Fibroblast of skin of back (primary cell): ENCODE data around the gene NFATC2.
"Not testable (repeated sequence)": the region's sequence is repeated elsewhere in the genome, so short reads cannot be mapped to it uniquely, and the experiment has no call there.

ENCODE experiments used
- DNase-seq: peaks from one replicate; pipeline ENCODE4 v3.0.0-alpha.2; 2013

NFATC2 gene

DNA sequence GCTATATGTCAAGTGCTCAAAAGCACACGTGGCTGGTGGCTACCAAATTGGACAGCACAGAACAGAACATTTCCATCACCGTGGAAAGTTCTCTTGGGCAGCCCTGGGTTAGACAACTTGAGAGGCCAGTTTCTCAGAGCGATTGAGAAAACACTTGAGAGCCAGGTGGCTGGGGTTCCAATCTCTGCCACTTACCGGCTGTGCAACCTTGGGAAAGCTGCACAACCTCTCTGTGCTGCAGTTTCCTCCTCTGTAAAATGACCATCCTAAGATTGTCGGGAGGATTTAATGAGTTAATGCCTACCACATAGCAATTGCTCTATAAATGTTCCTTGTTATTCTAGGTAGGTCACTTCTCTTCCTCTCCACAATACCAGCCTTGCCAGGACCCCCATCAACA lies 25.1 kb upstream of the NFATC2 start:
- DNase-seq: no peak

DNA sequence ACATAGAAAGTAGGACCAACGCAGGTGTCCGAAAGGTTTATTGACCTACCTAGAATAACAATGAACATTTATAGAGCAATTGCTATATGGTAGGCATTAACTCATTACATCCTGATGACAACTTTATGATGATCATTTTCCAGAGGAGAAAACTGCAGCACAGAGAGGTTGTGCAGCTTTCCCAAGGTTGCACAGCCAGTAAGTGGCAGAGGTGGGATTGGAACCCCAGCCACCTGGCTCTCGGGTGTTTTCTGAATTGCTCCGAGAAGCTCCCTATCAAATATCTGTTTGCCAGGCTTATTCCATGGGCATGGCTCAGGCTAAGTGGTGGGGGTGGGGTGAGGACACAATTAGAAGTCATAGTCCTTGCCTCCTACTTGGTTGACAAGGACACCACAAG lies 24.1 kb upstream of the NFATC2 start:
- DNase-seq: no peak

DNA sequence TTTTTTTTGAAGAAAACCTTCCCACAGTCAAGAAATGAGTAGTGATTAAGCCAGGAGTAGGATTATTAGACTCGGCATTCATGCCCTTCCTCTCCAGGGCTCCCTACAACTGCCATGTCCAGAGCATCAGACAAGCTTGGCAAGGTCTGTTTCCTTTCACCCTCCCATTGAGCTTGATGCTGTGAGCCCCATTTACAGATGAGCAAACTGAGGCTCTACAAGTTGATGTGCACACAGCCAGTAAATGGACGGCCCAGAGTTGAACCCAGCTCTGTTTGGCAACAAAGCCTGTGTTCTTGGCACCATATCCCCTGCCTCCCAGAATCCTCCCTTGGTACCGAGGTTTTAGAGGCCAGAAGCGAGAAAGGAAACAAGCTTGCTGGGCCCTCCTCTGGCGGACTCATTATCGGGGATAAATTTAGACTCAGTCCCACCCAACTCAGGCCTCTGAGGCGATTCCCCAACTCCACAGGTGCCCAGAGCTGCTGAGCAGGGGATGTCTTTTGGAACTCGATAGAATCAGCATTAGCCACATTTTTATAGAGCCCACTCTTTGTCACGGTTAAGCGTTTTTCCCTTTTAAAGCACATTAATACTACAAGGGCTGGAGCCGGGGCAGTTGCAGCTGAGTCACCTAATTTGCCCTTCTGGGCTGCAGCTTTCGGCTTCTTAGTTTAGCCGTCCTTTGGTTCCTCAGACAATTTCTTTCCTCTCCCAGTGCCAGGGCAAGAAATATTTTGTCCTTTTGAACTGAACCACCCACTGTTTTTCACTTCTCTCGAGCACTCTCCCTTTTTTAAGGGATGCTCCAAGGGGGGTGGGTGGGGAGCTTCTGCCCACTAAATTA lies 23.0 kb upstream of the NFATC2 start:
- peak; percentile 44 for DNase-seq

DNA sequence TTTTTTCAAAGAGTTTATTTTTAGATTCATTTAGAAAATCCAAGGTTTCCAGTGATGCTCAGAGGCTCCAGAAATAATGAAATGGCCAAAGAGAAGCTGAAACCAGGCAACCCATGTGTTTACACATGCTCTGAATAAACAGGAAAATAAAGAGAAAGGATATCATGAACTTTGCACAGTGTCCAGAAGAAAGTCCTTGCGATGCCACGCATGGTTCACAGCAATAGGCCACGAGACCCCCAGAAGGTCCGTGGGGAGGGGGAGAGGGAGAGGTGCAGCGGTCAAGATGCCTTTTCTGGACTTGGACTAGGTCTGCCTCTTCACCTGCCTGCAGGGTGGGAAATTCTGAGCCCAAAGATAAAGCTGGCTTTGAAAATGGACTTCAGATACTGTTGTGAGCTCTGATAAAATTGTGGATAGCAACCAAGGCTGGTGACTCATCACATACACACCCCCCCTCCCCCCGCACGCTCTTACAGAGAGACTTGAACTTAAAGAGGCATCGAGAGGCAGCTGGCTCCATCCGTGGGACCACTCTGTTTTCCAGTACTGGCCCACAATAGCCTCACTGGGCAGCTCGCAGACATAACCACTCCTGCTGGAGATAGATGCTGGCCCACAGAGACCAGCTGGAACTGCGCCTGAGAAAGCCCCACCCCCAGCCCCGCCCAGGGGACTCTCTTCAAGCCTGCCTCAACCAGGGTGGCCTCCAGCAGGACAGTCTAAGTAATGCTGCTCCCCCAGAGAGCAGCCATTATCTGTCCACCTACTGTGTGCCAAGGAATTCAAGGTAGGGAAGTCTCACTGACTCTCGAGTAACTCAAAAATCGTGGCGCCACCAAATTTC lies 21.2 kb upstream of the NFATC2 start:
- peak; percentile 83 for DNase-seq

DNA sequence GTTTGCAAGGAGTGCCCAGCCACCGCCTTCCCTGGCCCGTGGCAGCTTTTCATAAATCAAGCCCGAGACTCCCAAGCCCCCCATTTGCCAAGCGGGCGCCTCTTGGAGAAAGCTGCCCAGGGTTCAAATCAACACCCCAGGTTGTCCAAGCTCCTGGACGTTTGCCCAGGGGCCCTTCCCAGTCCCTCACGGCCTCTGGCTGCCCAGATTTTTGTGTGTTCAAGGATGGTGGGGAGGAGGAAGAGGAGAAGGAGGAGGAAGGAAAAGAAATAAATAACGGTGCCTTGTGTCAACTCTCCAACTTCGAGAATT lies 20.6 kb upstream of the NFATC2 start:
- DNase-seq: no peak

DNA sequence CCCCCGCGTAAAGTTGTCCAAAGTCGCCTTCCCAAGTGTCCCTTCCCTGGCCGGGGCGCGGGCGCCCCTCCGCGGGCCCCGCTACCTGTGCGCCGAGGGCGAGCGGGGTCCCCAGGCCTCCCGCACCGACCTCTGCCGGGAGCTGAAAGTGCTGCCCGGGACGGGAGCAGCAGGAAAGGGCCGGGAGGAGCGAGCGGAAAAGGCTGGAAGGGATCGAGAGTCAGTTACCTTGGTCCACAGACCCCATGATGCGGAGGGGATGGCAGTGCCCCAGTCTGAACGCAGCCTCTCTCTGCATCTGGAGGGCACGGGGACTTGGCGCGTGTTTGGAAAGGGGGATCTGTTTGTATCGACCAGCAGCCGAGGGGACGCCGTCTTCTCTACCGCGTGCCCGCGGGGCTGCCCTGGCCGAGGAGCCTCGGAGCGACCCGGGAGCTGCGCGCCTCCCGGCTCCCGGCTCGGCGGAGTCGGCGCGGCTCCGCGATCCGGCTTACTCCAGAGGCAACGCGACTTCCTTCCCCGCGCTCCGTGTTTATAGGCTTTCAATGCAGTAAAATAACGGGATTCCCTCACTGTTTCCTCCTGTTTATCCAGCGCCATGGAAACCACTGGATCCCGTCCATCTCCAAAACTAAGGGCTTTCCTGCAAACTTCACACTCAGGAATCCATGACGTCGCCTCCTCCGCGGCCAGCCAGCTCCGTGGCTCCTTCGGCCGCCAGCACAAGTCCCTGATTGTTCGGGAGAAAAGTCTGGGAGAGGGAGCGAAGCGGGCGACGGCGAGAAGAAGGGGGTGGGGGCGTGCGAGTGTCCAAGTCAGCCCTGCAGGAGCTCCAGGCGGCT lies 20.0 kb upstream of the NFATC2 start:
- DNase-seq: peak; percentile 95

DNA sequence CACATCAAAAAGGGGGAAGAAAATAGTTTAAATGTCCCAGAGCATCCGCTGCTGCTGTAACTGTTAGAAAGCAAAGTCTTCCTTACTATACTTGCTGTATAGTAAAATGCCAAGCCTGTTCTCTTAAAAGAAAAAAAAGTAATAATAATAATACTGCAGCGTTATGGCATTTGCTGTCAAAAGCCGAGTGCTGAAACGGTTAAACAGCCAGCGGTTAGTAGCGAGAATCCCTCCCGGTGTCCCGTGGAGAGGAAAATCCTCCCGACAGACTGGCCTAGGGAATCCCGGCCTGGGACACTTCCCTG lies 19.5 kb upstream of the NFATC2 start:
- DNase-seq: peak; percentile 52

DNA sequence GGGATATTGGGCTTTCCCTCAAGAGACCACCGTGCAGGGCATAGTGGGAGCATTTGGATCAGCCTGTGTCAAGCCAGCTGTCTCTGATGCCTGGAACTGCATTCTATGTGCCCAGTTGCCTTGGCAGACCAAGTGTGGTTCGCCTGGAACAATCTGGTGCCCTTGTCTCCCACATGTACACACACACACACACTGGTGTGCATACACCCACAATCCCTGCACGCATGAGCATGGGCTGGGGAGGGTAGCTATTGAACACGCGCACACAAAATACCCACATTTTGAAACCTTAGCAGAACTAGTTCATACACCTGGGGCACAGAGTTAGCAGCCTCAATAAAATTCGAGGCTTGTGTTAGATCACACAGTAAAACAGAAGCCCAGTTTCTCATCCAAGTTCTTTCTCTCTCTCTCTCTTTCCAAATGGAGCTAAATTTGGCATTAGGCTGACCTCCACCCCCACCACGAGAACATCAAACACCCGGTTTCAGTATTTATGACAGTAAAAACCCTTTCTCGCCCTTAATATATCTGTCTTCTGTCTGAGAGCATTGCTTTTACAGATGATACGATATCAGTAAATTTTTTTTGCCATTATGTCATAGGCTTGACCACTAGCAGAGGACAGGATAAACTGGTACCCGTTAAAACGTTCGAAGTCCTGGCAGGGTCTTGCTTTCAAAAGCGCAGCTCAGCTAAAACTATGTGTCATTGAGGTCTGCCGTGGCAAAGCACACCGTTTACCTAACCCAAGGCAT lies 18.2 kb upstream of the NFATC2 start:
- no peak for DNase-seq

DNA sequence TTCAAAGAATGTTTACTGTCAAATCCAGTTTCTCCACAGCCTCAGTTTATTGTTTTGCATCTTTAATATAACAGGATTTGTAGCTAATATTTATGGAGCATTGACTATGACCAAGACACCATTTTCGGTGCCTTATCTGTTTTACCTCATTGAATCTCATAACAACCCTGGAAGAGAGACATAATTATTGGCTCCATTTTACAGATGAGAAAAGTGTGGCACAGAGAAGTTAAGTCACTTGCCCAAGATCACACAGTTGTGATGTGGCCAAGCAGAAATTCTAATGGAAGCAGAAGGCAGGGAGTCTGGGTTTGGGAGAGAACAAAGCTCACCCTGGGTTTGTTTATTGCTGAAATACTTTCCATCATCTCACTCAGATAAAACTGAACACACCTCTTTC lies 17.5 kb upstream of the NFATC2 start:
- no peak for DNase-seq

DNA sequence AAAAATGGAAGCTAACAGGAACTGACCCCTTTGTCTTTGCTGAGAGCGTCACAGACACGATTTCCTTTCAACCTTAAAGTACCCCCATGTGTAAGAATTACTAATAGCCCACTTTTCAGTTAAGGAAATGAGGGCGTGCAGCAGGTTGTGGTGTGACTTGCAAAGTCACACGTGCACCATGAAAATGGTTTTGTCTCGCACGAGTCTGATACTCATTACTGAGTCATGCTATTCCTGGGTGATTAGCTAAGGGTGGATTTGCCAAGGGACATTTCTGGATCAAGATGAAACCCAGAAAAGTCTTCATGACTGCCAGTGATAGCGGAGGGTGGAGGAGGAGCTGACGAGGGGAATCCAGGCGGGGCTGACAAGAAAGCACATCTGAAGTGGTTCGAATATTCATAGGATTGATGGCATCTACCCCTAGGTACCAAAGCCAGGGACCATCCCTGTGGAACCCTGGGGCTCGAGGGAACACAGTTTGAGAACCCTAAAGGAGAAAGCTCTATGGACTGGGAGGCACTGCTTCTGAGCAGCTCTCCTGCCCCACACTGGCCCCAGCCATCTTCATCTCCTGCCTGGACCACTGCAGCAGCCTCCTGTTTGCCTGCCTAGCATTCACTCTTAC lies 12.1 kb upstream of the NFATC2 start:
- DNase-seq: peak; percentile 77

DNA sequence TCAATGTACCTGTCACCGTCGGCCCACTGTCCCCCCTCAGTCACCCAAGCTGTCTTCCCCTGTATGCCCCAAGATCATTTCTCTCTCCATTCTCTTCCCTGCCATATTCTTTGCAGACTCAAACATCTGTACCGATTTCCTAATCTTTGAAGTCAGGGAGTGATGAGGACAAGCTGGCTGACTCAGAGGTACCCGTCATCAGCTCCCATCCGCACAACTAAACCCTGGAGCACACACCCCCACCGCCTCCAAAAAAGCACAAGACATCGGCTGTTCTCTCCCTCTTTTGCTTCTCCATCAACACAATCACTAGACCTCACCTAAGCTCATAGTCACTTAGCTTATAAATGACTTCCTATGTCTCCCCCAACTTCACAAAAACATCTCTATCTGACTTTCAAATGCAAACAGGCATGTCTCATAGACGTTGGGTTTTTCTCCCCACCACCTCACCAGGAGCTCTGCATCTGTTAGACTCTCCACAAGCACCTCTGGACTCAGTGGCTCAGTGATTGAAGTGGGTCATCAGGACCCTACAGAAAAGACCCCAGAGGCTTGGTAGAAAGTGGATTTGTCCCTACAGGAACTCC lies 11.5 kb upstream of the NFATC2 start:
- DNase-seq: no peak

DNA sequence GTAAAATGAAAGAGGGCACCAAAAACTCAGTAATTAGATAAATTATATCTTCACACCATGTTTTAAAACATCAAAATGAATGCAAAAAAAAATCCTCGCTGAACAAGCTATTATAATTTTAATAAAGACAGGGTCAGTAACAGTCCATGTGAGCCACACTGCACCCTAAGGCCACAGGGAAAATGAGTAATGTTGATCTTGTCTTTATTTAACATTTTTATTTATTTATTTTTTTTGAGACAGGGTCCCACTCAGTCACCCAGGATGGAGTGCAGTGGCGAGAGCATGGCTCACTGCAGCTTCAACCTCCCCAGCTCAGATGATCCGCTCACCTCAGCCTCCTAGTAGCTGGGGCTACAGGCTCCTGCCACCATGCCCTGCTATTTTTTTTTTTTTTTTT lies 8.7 kb upstream of the NFATC2 start:
- no peak for DNase-seq

DNA sequence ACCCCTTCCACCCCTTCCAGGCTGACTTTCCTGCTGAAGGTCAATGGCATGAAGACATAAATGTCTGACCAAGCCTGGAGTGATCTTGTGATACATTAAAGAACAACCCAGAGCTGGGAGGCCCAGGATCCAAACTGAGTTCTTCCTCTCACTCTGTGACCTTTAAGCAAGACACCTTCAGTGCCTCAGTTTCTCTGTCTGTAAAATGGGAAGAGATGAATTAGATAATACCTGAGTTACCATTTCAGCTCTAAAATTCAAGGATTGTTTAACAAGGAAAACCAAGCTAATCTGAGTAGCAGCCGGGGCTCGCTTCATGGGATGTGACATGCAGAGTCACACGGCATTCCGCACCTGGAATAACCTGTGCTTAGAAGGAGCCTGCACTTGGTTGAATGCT lies 7.0 kb upstream of the NFATC2 start:
- DNase-seq: no peak

DNA sequence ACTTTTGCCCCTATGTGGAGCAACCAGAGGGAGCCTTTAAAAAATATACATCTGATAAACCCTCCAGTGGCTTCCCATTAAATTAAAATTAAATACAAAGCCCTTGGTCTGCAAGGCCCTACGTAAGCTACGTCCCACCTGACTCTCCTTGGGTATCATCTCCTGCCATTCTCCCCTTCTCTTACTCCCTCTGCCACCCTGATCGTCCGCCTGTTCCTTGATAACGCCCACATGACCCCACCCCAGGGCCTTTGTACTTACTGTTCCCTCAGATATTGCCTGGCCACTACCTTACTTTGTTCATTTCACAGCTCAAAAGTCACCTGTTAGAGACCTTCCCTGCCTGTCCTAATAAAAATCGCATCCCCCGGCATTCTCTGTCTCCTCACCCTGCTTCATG lies 5.4 kb upstream of the NFATC2 start:
- no peak for DNase-seq

DNA sequence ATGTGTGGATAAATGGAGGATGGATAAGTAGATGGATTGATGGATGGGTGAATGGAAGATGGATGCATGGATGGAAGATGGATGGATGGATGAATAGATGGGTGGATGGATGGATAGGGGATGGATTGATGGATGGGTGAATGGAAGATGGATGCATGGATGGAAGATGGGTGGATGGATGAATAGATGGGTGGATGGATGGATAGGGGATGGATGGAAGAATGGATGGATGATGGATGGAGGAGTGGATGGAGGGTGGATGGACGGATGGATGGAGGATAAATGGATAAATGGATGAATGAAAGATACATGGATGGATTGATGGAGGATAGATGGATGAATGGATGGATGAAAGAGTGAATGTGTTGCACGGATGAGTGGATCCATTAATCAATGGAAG lies 3.0 kb upstream of the NFATC2 start:
- no peak for DNase-seq

DNA sequence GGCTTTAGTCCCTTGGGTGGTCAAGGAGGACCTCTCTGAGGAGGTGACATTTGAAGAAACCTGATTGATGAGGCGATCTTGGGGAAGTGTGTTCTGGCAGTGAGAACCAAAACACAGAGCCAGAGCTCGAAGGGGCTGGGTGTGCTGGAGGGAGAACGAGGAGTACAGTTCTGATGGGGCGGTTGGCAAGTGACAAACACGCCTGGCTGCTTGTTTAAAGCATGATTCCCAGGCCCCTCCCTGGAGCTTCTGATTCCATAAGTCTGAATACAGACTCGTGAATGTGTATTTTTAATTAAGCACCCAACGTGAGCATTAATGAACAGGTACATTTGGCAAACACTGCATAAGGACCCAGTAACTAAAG lies 886 bp upstream of the NFATC2 start:
- no peak for DNase-seq

DNA sequence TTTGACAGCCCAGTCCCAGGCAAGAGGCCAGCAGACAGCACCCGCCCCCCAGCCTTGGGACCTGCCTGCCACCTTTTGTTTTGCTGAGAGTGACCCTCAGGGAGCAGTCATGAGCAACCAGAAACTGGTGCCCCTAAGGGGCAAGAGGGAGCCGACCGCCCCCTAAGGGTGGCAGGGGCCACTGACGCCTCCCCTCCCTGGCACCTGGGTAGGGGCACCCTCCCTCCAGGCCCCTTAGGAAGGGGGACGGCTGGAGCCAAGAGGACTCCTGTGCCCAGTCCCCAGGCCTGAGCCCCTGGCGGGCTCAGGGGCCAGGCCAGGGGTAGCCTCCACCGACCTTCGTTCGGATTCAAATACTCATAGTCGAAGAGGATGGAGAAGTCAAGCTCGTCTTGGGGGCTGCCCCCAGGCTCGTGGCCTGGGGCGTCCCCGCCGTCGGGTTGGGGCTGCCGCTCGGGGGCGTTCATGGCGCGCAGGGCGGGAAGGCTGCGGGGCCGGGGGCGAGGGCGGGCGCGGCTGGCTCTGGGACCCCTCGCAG lies 417 bp downstream of the NFATC2 start:
- no peak for DNase-seq

DNA sequence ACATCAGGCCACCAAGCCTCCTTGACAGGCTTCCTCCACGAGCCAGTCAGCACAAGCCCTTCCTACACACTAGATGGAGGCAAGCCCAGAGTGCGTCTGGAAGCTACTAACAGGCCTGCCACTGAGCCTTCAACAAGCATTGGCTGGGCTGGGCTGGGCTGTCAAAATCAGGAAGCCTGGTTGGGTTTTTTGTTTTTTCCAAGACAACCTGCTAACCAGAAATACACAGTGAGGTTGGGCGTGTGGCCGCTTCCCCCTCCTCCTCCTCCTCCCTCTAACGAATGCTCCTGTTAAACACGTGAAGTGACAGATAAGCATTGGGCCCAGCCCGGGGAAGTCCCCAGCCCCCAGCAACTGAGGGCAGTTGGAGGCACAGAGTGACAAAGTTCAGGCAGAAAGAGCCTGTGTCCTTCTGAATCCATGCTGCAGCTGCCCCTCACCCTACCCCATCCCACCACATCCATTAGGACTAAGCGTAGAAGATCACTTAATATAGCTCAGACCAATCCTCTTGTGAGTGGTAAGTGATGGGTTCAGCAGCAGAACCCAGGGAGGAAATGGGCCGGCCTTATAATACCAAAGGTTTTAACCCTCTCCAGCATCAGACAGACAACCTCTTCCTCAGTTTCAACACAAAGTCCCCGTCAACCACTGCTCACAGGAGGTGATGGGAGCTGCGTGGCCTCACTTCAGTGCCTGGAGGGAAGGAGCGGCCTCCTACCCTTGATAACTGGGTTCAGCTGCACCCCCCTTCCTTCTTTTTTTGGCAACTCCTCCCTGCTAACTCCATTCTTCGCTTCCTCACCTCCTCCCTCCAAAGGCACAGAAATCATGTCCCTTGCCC lies 1.1 kb downstream of the NFATC2 start:
- peak; percentile 68 for DNase-seq

DNA sequence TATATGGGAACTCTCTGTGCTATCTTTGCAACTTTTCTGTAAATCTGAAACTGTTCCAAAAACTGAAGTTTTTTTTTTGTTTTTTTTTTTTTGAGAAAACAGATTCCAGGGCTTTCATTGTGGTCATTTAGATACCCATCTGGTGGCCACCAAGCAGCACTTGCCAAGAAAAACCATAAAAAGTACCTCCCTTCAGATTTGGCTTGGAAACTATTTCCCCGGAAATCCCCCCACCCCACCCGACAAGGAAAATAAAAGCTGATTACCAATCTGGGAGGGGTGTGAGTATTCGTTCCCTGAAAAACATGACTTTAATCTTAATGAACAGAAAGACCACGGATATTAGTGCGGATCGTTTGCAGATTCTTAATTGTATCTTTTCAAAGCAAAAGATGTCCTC lies 1.9 kb downstream of the NFATC2 start:
- no peak for DNase-seq

DNA sequence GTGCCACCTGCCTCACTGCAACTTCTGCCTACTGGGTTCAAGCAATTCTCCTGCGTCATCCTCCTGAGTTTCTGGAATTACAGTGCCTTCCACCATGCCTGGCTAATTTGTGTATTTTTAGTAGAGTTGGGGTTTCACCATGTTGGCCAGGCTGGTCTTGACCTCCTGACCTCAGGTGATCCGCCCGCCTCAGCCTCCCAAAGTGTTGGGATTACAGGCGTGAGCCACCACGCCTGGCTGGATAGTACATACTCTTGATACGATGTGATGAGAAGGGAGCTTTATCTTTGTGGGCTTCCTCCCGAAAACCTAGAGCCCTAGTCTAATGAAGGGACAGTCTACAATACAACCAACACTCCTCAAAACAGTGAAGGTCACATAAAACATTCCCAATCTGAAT lies 2.4 kb downstream of the NFATC2 start:
- not testable (repeated sequence) for DNase-seq
